HG03108 (cell line): Measurements from ENCODE around the gene UFC1.

Experiments used
- ATAC-seq: cut with Tn5 transposase; IDR thresholded peaks from one replicate; pipeline ENCODE4 v1.9.1; 2021; ENCODE audit warnings: moderate library complexity; ENCODE audit not compliant: unreplicated experiment

UFC1 gene

GRCh38 chr1:161192476-161193465 lies 39.0 kb downstream of the UFC1 start:
- peak; percentile 60 for ATAC-seq

- no peak for ATAC-seq
Observed at GRCh38 chr1:161193561-161194235, 39.9 kb downstream of the UFC1 start.

- peak; percentile 53 for ATAC-seq
Observed at GRCh38 chr1:161195171-161195570, 41.4 kb downstream of the UFC1 start.

GRCh38 chr1:161196111-161196510 lies 42.3 kb downstream of the UFC1 start:
- ATAC-seq: no peak

- ATAC-seq: no peak
Observed at GRCh38 chr1:161196521-161197451, 43.0 kb downstream of the UFC1 start.

- ATAC-seq: no peak
Observed at GRCh38 chr1:161197560-161198193, 43.9 kb downstream of the UFC1 start.

- ATAC-seq: no peak
Observed at GRCh38 chr1:161198194-161198896, 44.6 kb downstream of the UFC1 start.

- ATAC-seq: no peak
Observed at GRCh38 chr1:161198897-161199431, 45.2 kb downstream of the UFC1 start, which contains the start of gene ADAMTS4. TSS of gene ADAMTS4 (minus strand) at chr1:161199054. CDS start at chr1:161198627, 427 bp downstream.

- ATAC-seq: no peak
Observed at GRCh38 chr1:161199506-161200139, 45.8 kb downstream of the UFC1 start.

- ATAC-seq: no peak
Observed at GRCh38 chr1:161200421-161200991, 46.7 kb downstream of the UFC1 start.

- ATAC-seq: no peak
Observed at GRCh38 chr1:161200992-161201835, 47.4 kb downstream of the UFC1 start.

GRCh38 chr1:161201836-161202712 lies 48.3 kb downstream of the UFC1 start, which contains the start of gene NDUFS2:
TSS of gene NDUFS2 (plus strand) at chr1:161202367. CDS start at chr1:161202386, 19 bp downstream.
- ATAC-seq: peak; percentile 96

GRCh38 chr1:161206411-161207140 lies 52.8 kb downstream of the UFC1 start:
- no peak for ATAC-seq

GRCh38 chr1:161207173-161207572 lies 53.4 kb downstream of the UFC1 start:
- ATAC-seq: no peak
